BLaER1 (cell line): ENCODE data around the gene ERMAP.

ENCODE experiments used
- H3K27ac ChIP-seq: shearing (Covaris generic); formaldehyde crosslinking; 2 replicates; pipeline ENCODE4 v1.8.1; 2022
- H3K27me3 ChIP-seq: shearing (Covaris generic); formaldehyde crosslinking; 2 replicates; pipeline ENCODE4 v1.8.1; 2022
- H3K36me3 ChIP-seq: shearing (Covaris generic); formaldehyde crosslinking; 2 replicates; pipeline ENCODE4 v1.8.1; 2022
- H3K4me1 ChIP-seq: shearing (Covaris generic); formaldehyde crosslinking; 2 replicates; pipeline ENCODE4 v1.8.1; 2022
- H3K4me2 ChIP-seq: shearing (Covaris generic); formaldehyde crosslinking; 2 replicates; pipeline ENCODE4 v1.8.1; 2022
- H3K4me3 ChIP-seq: shearing (Covaris generic); formaldehyde crosslinking; 2 replicates; pipeline ENCODE4 v1.8.1; 2022
- H3K9ac ChIP-seq: shearing (Covaris generic); formaldehyde crosslinking; 2 replicates; pipeline ENCODE4 v1.8.1; 2022
- H3K9me3 ChIP-seq: shearing (Covaris generic); formaldehyde crosslinking; 2 replicates; pipeline ENCODE4 v1.8.1; 2022
- H4K20me1 ChIP-seq: shearing (Covaris generic); formaldehyde crosslinking; 2 replicates; pipeline ENCODE4 v1.8.1; 2022
- Cebpa-rat ChIP-seq: shearing (Covaris generic); IDR thresholded peaks from 2 replicates; pipeline ENCODE4 v1.8.1; 2022

ERMAP gene

GRCh38 chr1:42838482-42839190, 21.7 kb downstream of the ERMAP start:
- no peaks in the 10 kb centered on the region for H3K9me3 ChIP-seq

GRCh38 chr1:42841010-42841409, 24.1 kb downstream of the ERMAP start:
- Histone ChIP-seq H4K20me1 (no peaks in the 10 kb centered on the region), H3K9me3 (no peaks in the 10 kb centered on the region), H3K4me1 (peaks cover 9% of the 10 kb centered on the region), H3K27me3 (no peaks in the 10 kb centered on the region), H3K36me3 (no peaks in the 10 kb centered on the region), H3K4me3 (no peak overlapping the region), H3K9ac (no peak overlapping the region), H3K27ac (no peak overlapping the region), H3K4me2 (no peak overlapping the region)
- no peak for TF ChIP-seq Cebpa-rat

More at GRCh38 chr1:42838482-42839190, 21.7 kb downstream of the ERMAP start:
- TF ChIP-seq Cebpa-rat = no peak
- Histone ChIP-seq H4K20me1 (no peaks in the 10 kb centered on the region), H3K4me1 (0 out of 2 replicates have a peak, but pooled peaks cover 4% of the 10 kb centered on the region), H3K9ac (no peak overlapping the region), H3K4me3 (no peak overlapping the region), H3K4me2 (no peak overlapping the region), H3K27ac (no peak overlapping the region), H3K36me3 (no peaks in the 10 kb centered on the region), H3K27me3 (no peaks in the 10 kb centered on the region)

GRCh38 chr1:42841440-42842147, 24.7 kb downstream of the ERMAP start:
- no peak for TF ChIP-seq Cebpa-rat
- no peak overlapping the region for H3K4me2 ChIP-seq
- H3K27me3 ChIP-seq = no peaks in the 10 kb centered on the region
- no peaks in the 10 kb centered on the region for H3K9me3 ChIP-seq
- H4K20me1 ChIP-seq = no peaks in the 10 kb centered on the region
- H3K4me3 ChIP-seq = no peak overlapping the region
- H3K4me1 ChIP-seq = peaks cover 10% of the 10 kb centered on the region
- H3K9ac ChIP-seq = no peak overlapping the region
- no peak overlapping the region for H3K27ac ChIP-seq
- no peaks in the 10 kb centered on the region for H3K36me3 ChIP-seq

- no peak overlapping the region for H3K27ac ChIP-seq
- H3K4me2 ChIP-seq = no peak overlapping the region
Measured at GRCh38 chr1:42844592-42845140, 27.7 kb downstream of the ERMAP start.

GRCh38 chr1:42845193-42845592, 28.3 kb downstream of the ERMAP start:
- Histone ChIP-seq H3K36me3 (peaks cover 14% of the 10 kb centered on the region), H3K4me1 (peaks cover 21% of the 10 kb centered on the region), H3K9ac (no peak overlapping the region), H4K20me1 (no peaks in the 10 kb centered on the region), H3K9me3 (peaks cover 1% of the 10 kb centered on the region; the same call in 1 of the 2 replicates), H3K27me3 (no peaks in the 10 kb centered on the region), H3K4me2 (no peak overlapping the region), H3K4me3 (no peak overlapping the region), H3K27ac (no peak overlapping the region)
- no peak for TF ChIP-seq Cebpa-rat

More at GRCh38 chr1:42844592-42845140, 27.7 kb downstream of the ERMAP start:
- peaks cover 21% of the 10 kb centered on the region for H3K4me1 ChIP-seq
- no peaks in the 10 kb centered on the region for H3K9me3 ChIP-seq
- no peak overlapping the region for H3K9ac ChIP-seq
- H4K20me1 ChIP-seq = no peaks in the 10 kb centered on the region
- no peak for TF ChIP-seq Cebpa-rat
- H3K36me3 ChIP-seq = peaks cover 8% of the 10 kb centered on the region
- no peak overlapping the region for H3K4me3 ChIP-seq
- H3K27me3 ChIP-seq = no peaks in the 10 kb centered on the region

GRCh38 chr1:42845866-42846256, 28.9 kb downstream of the ERMAP start:
- H3K36me3 ChIP-seq = peaks cover 20% of the 10 kb centered on the region
- peak overlapping the region; percentile 56; the same call in 1 of the 2 replicates for H3K9ac ChIP-seq
- H4K20me1 ChIP-seq = no peaks in the 10 kb centered on the region
- peak overlapping the region; percentile 86 for H3K4me2 ChIP-seq
- peaks cover 21% of the 10 kb centered on the region for H3K4me1 ChIP-seq
- no peak overlapping the region for H3K27ac ChIP-seq
- TF ChIP-seq Cebpa-rat = no peak
- no peaks in the 10 kb centered on the region for H3K27me3 ChIP-seq
- H3K4me3 ChIP-seq = peak overlapping the region; percentile 89
- peaks cover 8% of the 10 kb centered on the region for H3K9me3 ChIP-seq

- H3K9ac ChIP-seq = peak within 1 kb of the TSS; percentile 91
- H3K4me2 ChIP-seq = peak within 1 kb of the TSS; percentile 86
- peaks cover 26% of the 10 kb centered on the region for H3K36me3 ChIP-seq
- peaks cover 14% of the 10 kb centered on the region for H3K9me3 ChIP-seq
- no peaks in the 10 kb centered on the region for H3K27me3 ChIP-seq
- peaks cover 21% of the 10 kb centered on the region for H3K4me1 ChIP-seq
- no peak for TF ChIP-seq Cebpa-rat
- peak within 1 kb of the TSS; percentile 89 for H3K4me3 ChIP-seq
- no peaks in the 10 kb centered on the region for H4K20me1 ChIP-seq
- H3K27ac ChIP-seq = peak within 1 kb of the TSS; percentile 92
Measured at GRCh38 chr1:42846257-42847110, 29.6 kb downstream of the ERMAP start, which contains the start of gene ZNF691. Gene ZNF691 (plus strand): TSS chr1:42846613. CDS start chr1:42849659, 3,046 bp downstream.

- Histone ChIP-seq H3K9me3 (peaks cover 21% of the 10 kb centered on the region), H3K4me3 (peak overlapping the region; percentile 89), H3K4me1 (peaks cover 21% of the 10 kb centered on the region), H3K27ac (peak overlapping the region; percentile 92), H4K20me1 (0 out of 2 replicates have a peak, but pooled peaks cover 2% of the 10 kb centered on the region), H3K4me2 (peak overlapping the region; percentile 85), H3K36me3 (peaks cover 33% of the 10 kb centered on the region), H3K27me3 (no peaks in the 10 kb centered on the region), H3K9ac (peak overlapping the region; percentile 91)
- no peak for TF ChIP-seq Cebpa-rat
Measured at GRCh38 chr1:42847111-42847595, 30.2 kb downstream of the ERMAP start.
